ENCODE data around the gene KCNJ5. TPM values are rescaled to one million over a fixed set of nuclear protein-coding genes. Genes with fewer than 3 reads are reported as not detected.

The KCNJ5 gene
- total RNA-seq, 4 donors from 2014 or later: 0.30 to 1.2 (median 0.76) TPM

DNA sequence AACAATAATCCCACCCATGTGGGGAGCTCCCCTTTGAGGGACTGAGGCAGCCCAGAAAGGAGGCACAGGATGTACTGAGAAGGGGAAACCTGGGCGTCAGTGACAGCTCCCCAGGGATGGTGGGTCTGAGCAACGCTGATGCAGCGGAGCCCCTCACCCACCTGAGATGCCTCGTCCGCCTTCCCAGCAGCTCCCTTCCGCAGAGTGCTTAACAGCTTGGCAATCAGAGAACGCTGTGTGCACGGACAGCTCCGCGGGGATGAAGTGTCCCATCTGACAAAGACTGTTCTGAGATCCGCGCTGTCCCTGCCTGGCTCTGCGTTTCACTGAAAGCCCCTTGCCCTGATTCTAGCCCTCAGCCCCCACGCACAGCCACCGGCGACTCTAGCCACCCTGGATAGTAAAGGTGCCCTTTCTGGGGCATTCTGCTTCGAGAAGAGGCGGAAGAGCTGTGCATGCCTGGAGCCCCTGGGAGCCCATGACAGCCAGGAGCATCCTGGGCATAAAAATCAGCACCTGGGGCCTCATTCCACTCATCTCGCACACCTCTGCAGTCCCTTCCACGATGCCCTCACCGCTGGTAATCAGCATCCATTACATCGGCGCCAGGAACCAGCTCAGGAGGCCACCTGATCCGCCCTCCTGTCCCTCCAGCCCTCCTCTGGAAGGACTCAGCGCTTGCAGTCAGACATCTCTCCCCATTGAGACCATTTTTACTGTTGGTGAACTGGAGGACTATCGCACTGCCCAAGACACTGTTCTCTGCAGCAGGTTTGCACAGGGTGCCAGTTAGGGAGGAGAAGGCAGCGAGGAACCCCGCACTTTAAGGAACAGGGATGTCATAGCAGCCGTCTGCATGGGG, 10.7 kb downstream of the KCNJ5 start:
- Histone ChIP-seq H3K27me3 (peaks cover 0 to 33% of the 10 kb centered on the region in 2 donors), H3K27ac (no peak overlapping the region), H3K4me1 (peaks cover 0 to 32% (median 13%) of the 10 kb centered on the region in 4 donors), H3K9me3 (no peaks in the 10 kb centered on the region), H3K4me3 (no peak overlapping the region), H3K36me3 (no peaks in the 10 kb centered on the region)
- DNase-seq (ENCODE audit: low spot score in 2 of 2): no peak
- TF ChIP-seq, protein P1, sequence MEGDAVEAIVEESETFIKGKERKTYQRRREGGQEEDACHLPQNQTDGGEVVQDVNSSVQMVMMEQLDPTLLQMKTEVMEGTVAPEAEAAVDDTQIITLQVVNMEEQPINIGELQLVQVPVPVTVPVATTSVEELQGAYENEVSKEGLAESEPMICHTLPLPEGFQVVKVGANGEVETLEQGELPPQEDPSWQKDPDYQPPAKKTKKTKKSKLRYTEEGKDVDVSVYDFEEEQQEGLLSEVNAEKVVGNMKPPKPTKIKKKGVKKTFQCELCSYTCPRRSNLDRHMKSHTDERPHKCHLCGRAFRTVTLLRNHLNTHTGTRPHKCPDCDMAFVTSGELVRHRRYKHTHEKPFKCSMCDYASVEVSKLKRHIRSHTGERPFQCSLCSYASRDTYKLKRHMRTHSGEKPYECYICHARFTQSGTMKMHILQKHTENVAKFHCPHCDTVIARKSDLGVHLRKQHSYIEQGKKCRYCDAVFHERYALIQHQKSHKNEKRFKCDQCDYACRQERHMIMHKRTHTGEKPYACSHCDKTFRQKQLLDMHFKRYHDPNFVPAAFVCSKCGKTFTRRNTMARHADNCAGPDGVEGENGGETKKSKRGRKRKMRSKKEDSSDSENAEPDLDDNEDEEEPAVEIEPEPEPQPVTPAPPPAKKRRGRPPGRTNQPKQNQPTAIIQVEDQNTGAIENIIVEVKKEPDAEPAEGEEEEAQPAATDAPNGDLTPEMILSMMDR (IDR thresholded peaks at IDR 0.05): no peak
- TF ChIP-seq EP300 (IDR thresholded peaks at IDR 0.05): no peak
- TF ChIP-seq POLR2A (IDR thresholded peaks at IDR 0.05): no peak
- WGBS, 2 donors: 48 to 50% methylated on average over 14 to 29 of the region's 29 CpGs

DNA sequence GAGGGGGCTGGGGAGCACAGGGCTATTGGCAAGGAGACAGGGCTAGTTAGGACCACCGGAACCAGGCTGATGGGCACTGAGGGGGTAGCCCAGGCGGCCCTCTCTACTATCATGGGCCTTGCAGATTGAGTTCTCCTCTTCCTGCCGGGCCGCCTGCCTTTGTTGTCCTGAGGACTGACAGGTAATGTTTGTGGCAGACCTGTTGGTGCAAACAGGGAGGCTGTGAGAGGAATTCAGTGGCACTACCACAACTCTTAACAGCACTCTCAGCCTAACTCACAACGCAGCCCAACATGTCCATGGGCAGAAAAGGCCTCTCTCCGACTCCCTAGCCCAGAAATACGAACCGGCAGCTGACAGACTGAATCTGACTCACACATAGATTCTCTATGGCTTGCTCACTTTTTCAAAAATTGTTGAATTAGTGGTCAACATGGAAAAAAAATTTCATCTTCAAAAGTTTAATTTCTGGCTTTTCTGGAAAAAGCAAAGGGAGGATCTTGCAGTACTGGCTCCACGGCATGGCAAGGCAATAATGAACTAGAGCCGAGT, 11.4 kb downstream of the KCNJ5 start:
- WGBS, 2 donors: 67 to 75% methylated on average over 10 of the region's 10 CpGs
- TF ChIP-seq, protein P1 (IDR thresholded peaks at IDR 0.05): no peak
- TF ChIP-seq POLR2A (IDR thresholded peaks at IDR 0.05) (no peak), EP300 (IDR thresholded peaks at IDR 0.05) (no peak)
- DNase-seq (ENCODE audit: low spot score in 2 of 2): no peak

DNA sequence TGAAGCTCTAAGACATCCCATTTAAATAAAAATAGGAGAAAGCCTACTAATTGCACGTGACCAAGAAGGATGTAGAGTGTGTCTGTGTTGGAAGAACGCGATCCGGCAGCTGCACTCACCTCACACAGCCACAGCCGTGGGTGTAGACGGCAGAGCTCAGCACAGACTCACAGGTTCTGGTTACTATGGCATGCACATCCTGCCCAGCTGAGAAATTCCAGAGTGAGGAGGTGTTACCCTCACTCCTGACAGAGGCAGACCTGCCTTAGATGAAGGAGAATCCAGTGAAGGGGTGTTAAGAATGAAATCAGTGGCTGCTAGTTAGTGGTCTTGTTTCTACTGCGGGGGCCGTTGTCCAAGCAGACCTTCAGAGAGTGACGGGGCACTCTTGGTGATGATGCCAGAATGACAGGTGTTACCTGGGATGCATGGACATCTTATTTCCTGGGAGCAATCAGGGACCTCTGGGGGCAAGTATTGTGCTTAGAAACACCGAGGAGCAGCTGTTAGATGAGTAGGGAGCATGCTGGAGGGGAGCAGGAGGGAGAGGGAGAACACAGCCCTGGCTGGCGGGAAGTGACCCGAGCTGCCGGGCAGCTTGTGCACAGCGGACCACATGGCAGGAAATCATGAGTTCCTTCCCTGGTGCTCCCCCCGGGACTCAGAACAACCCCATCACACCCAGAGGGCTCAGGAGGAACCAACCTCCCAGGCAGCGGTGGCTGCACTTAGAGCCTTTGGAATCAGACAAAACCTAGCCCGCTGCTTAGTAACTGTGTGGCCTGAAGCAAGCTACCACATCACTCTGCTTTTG, 12.3 kb downstream of the KCNJ5 start:
- peak in 1 of 2 donors; percentile 58 for DNase-seq (ENCODE audit: low spot score in 2 of 2)
- H3K36me3 ChIP-seq: no peaks in the 10 kb centered on the region
- peaks cover 0 to 37% of the 10 kb centered on the region in 2 donors for H3K27me3 ChIP-seq
- TF ChIP-seq EP300 (IDR thresholded peaks at IDR 0.05) (peak in 1 of 2 donors; percentile 62), POLR2A (IDR thresholded peaks at IDR 0.05) (peak in 1 of 2 donors; percentile 24)
- TF ChIP-seq, protein P1 (IDR thresholded peaks at IDR 0.05): no peak
- 48 to 60% methylated on average over 16 to 17 of the region's 17 CpGs for WGBS, 2 donors
- H3K9me3 ChIP-seq: no peaks in the 10 kb centered on the region
- peak overlapping the region in 1 of 4 donors; percentile 36 for H3K27ac ChIP-seq
- peaks cover 0 to 32% (median 13%) of the 10 kb centered on the region in 4 donors for H3K4me1 ChIP-seq
- H3K4me3 ChIP-seq: no peak overlapping the region

More for the DNA sequence above, 11.4 kb downstream of the KCNJ5 start:
- Histone ChIP-seq H3K4me1 (peaks cover 0 to 32% (median 13%) of the 10 kb centered on the region in 4 donors), H3K9me3 (no peaks in the 10 kb centered on the region), H3K36me3 (no peaks in the 10 kb centered on the region), H3K4me3 (no peak overlapping the region), H3K27ac (no peak overlapping the region), H3K27me3 (peaks cover 0 to 37% of the 10 kb centered on the region in 2 donors)

DNA sequence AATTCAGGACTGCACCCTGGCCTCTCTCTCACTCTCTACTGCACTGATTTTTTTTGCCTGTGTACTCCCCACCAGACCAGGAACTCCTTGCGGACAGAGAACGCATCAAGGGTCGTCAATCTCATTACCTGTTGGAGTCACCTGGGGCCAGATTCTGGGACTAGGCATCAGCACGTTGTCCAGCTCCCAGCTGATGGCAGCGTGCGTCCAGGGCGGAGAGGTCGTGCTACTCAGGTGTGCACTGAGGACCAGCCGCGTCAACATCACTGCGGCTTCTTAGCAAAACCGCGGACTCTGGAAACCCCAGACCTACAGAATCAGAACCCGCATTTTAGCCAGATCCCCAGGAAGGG, 13.1 kb downstream of the KCNJ5 start:
- H3K27ac ChIP-seq: peak overlapping the region in 1 of 4 donors; percentile 80

More for the DNA sequence above, 13.1 kb downstream of the KCNJ5 start:
- H3K4me1 ChIP-seq: peaks cover 0 to 32% (median 13%) of the 10 kb centered on the region in 4 donors
- no peaks in the 10 kb centered on the region for H3K9me3 ChIP-seq
- no peaks in the 10 kb centered on the region for H3K36me3 ChIP-seq
- no peak for DNase-seq (ENCODE audit: low spot score in 2 of 2)
- peaks cover 0 to 37% of the 10 kb centered on the region in 2 donors for H3K27me3 ChIP-seq
- WGBS, 2 donors: 47 to 75% methylated on average over 11 to 14 of the region's 14 CpGs
- no peak overlapping the region for H3K4me3 ChIP-seq
- TF ChIP-seq, protein P1 (IDR thresholded peaks at IDR 0.05): no peak
- TF ChIP-seq POLR2A (IDR thresholded peaks at IDR 0.05): no peak

All from tibial nerve (tissue), 4 donors.